Left kidney (tissue), 2 donors: Measurements from ENCODE around the gene EFCAB8. TPM values are rescaled to one million over a fixed set of nuclear protein-coding genes. Genes with fewer than 3 reads are reported as not detected.
"Not testable (repeated sequence)": the region's sequence is repeated elsewhere in the genome, so short reads cannot be mapped to it uniquely, and the experiment has no call there.

Experiments used
- DNase-seq: peaks from one replicate; pipeline ENCODE4 v3.0.0-alpha.2; 2013
- polyA plus RNA-seq: library from polyadenylated mRNA; unstranded; fragments of 120-200 nt; gene quantifications from one replicate; pipeline ENCODE4 v1.2.1, GENCODE V29; 2013; ENCODE audit not compliant: insufficient read length

The EFCAB8 gene
- polyA plus RNA-seq, 1 donor = 0.55 TPM

GRCh38 chr20:32841174-32841573 is 17.5 kb upstream of the EFCAB8 start:
- DNase-seq = no peak

- no peak for DNase-seq
Observed at GRCh38 chr20:32841632-32842031, 17.1 kb upstream of the EFCAB8 start.

GRCh38 chr20:32842688-32843524 is 15.8 kb upstream of the EFCAB8 start:
- no peak for DNase-seq

- no peak for DNase-seq
Observed at GRCh38 chr20:32845786-32846185, 12.9 kb upstream of the EFCAB8 start.

GRCh38 chr20:32846852-32847251 is 11.9 kb upstream of the EFCAB8 start:
- DNase-seq = no peak

- DNase-seq = no peak
Observed at GRCh38 chr20:32847964-32848363, 10.8 kb upstream of the EFCAB8 start.

GRCh38 chr20:32848846-32849245 is 9.9 kb upstream of the EFCAB8 start:
- DNase-seq = no peak

- DNase-seq = no peak
Observed at GRCh38 chr20:32849577-32849976, 9.1 kb upstream of the EFCAB8 start.

GRCh38 chr20:32855387-32855786 is 3.3 kb upstream of the EFCAB8 start:
- DNase-seq = no peak

GRCh38 chr20:32858189-32858588 is 534 bp upstream of the EFCAB8 start:
- no peak for DNase-seq

- DNase-seq = no peak
Observed at GRCh38 chr20:32861446-32861845, 2.7 kb downstream of the EFCAB8 start.

- DNase-seq = no peak
Observed at GRCh38 chr20:32869562-32869961, 10.8 kb downstream of the EFCAB8 start.

- DNase-seq = not testable (repeated sequence)
Observed at GRCh38 chr20:32870526-32870925, 11.8 kb downstream of the EFCAB8 start.

GRCh38 chr20:32870985-32871384 is 12.3 kb downstream of the EFCAB8 start:
- no peak for DNase-seq

- DNase-seq = no peak
Observed at GRCh38 chr20:32871627-32872160, 13.0 kb downstream of the EFCAB8 start.

- DNase-seq = no peak
Observed at GRCh38 chr20:32872266-32872665, 13.5 kb downstream of the EFCAB8 start.

GRCh38 chr20:32875673-32876072 is 16.9 kb downstream of the EFCAB8 start:
- no peak for DNase-seq

- no peak for DNase-seq
Observed at GRCh38 chr20:32877507-32877906, 18.8 kb downstream of the EFCAB8 start.

GRCh38 chr20:32878820-32879219 is 20.1 kb downstream of the EFCAB8 start:
- DNase-seq = no peak

GRCh38 chr20:32879538-32879937 is 20.8 kb downstream of the EFCAB8 start:
- DNase-seq = no peak

- no peak for DNase-seq
Observed at GRCh38 chr20:32880635-32881034, 21.9 kb downstream of the EFCAB8 start.

GRCh38 chr20:32883081-32883480 is 24.4 kb downstream of the EFCAB8 start:
- no peak for DNase-seq

GRCh38 chr20:32885185-32885584 is 26.5 kb downstream of the EFCAB8 start:
- no peak for DNase-seq

- no peak for DNase-seq
Observed at GRCh38 chr20:32885952-32886351, 27.2 kb downstream of the EFCAB8 start.
